Breast epithelium (tissue), 4 donors: ENCODE results near the gene APOC1. TPM values are rescaled to one million over a fixed set of nuclear protein-coding genes. Genes with fewer than 3 reads are reported as not detected.
A peak's percentile ranks its signal among the peaks of the same experiment; 100 is the strongest.
"Not testable (repeated sequence)": the region's sequence is repeated elsewhere in the genome, so short reads cannot be mapped to it uniquely, and the experiment has no call there.

Experiments used
- DNase-seq, 2 donors: peaks; one replicate each; pipeline ENCODE4 v3.0.0-alpha.2; 2019; ENCODE audit warnings: low spot score in 2 of 2
- H3K27ac ChIP-seq, 2 donors: fragments of 200-600 bp; sonication (generic) in 1 of 2; one replicate each; pipeline ENCODE4 v1.5.1; 2016 to 2019; ENCODE audit warnings: mild to moderate bottlenecking in 1 of 2
- H3K27me3 ChIP-seq, 2 donors: fragments of 200-600 bp; sonication (generic) in 1 of 2; one replicate each; pipeline versions ENCODE4 v1.5.1 to v1.6.0; 2017 to 2019; ENCODE audit warnings: control low read depth in 1 of 2, mild to moderate bottlenecking in 1 of 2
- H3K36me3 ChIP-seq: fragments of 200-600 bp; one replicate; pipeline ENCODE4 v1.5.1; 2019
- H3K4me1 ChIP-seq, 2 donors: fragments of 200-600 bp; sonication (generic); one replicate each; pipeline ENCODE4 v1.5.1; 2016 to 2019; ENCODE audit warnings: control low read depth in 1 of 2
- H3K4me3 ChIP-seq, 3 donors: fragments of 200-600 bp; sonication (generic); 1 replicate in 2 of 3; 2 replicates in 1 of 3; pipeline ENCODE4 v1.5.1; 2016 to 2019; ENCODE audit warnings: mild to moderate bottlenecking in 3 of 3, moderate library complexity in 2 of 3
- H3K9me3 ChIP-seq, 2 donors: fragments of 200-600 bp; sonication (generic) in 1 of 2; one replicate each; pipeline ENCODE4 v1.5.1; 2016 to 2019; ENCODE audit warnings: control low read depth in 1 of 2
- POLR2A ChIP-seq: fragments of 450-650 bp; IDR thresholded peaks from one replicate; pipeline ENCODE4 v1.6.1; 2016; ENCODE audit warnings: antibody characterized with exemption, mild to moderate bottlenecking, moderate library complexity
- POLR2AphosphoS5 ChIP-seq, 3 donors: sonication (generic); formaldehyde crosslinking; IDR thresholded peaks; one replicate each; pipeline ENCODE4 v1.6.1; 2017; ENCODE audit warnings: antibody characterized with exemption in 3 of 3
- intact Hi-C: fragments of 100-400 bp; cut with DNase I; formaldehyde crosslinking; loops from one replicate; pipeline ENCODE4 v1.15.1; 2023; ENCODE audit warnings: low total_unique reads
- total RNA-seq, 3 donors: library from RNA; depleted of rRNA; stranded (reverse); fragments of >200 nt; gene quantifications; one replicate each; pipeline ENCODE4 v1.1.0, GENCODE V29; 2016
- TF ChIP-seq, protein P1 (sequence below), 3 donors: fragments of 450-650 bp; IDR thresholded peaks; one replicate each; pipeline ENCODE4 v1.5.1; 2016 to 2017; ENCODE audit warnings: antibody characterized with exemption in 3 of 3, mild to moderate bottlenecking in 3 of 3, moderate library complexity in 3 of 3

The APOC1 gene
- total RNA-seq, 3 donors from 2014 or later: 59.0 to 285 (median 78.7) TPM

- Histone ChIP-seq H3K4me3 (peak overlapping the region in 1 of 3 donors; percentile 22), H3K4me1 (peaks cover 0 to 2% of the 10 kb centered on the region in 2 donors), H3K27me3 (no peaks in the 10 kb centered on the region), H3K36me3 (no peaks in the 10 kb centered on the region), H3K9me3 (no peaks in the 10 kb centered on the region), H3K27ac (peak overlapping the region; percentile 23 to 75)
- intact Hi-C loops: no loop called here
- DNase-seq: peak in 1 of 2 donors; percentile 72
- no peak for TF ChIP-seq POLR2AphosphoS5 (IDR thresholded peaks at IDR 0.05)
- no peak for TF ChIP-seq POLR2A
Observed at GRCh38 chr19:44878120-44878865, 36.1 kb upstream of the APOC1 start.

DNA sequence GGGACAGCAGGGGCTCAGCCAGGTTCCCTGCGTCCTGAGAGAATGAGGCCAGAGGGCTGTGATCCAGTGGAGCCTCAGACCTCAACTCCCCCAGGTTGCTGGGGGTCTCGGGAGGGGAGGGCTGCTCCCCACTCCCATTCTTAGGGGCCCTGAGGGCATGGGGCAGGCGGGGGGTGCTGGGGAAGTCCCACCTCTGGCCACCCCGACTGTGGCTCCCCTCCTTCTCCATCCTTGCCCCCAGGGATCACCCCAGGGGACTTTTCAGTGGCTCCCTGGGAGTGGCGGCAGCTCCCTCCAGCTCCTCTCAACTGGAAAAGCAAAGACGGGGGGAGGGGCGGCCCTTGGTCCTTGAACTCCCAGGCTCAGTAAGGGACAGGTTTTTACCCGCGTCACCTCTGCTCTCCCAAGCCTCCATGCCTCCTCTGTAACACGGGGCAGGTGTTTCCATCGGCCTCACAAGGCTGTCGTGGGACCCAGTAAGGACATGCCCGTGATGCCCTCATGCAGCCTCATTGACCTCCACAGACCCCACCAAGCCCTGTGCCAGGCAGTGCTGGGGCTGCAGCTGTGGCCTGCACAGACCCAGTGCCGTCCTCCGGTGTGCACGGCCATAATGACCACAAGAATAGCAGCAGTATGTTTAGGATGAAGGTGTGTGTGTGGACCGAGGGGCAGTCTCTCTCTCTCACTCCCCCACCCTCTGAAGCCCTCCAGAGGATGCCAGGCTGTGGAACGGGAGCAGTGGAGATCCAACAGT is 34.9 kb upstream of the APOC1 start:
- peak overlapping the region; percentile 23 to 75 for H3K27ac ChIP-seq
- no peaks in the 10 kb centered on the region for H3K27me3 ChIP-seq
- no peaks in the 10 kb centered on the region for H3K9me3 ChIP-seq
- intact Hi-C loops: no loop called here
- no peak overlapping the region for H3K4me3 ChIP-seq
- DNase-seq: no peak
- no peak for TF ChIP-seq POLR2AphosphoS5 (IDR thresholded peaks at IDR 0.05)
- TF ChIP-seq, protein P1, sequence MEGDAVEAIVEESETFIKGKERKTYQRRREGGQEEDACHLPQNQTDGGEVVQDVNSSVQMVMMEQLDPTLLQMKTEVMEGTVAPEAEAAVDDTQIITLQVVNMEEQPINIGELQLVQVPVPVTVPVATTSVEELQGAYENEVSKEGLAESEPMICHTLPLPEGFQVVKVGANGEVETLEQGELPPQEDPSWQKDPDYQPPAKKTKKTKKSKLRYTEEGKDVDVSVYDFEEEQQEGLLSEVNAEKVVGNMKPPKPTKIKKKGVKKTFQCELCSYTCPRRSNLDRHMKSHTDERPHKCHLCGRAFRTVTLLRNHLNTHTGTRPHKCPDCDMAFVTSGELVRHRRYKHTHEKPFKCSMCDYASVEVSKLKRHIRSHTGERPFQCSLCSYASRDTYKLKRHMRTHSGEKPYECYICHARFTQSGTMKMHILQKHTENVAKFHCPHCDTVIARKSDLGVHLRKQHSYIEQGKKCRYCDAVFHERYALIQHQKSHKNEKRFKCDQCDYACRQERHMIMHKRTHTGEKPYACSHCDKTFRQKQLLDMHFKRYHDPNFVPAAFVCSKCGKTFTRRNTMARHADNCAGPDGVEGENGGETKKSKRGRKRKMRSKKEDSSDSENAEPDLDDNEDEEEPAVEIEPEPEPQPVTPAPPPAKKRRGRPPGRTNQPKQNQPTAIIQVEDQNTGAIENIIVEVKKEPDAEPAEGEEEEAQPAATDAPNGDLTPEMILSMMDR (IDR thresholded peaks at IDR 0.05): no peak
- no peak for TF ChIP-seq POLR2A
- no peaks in the 10 kb centered on the region for H3K36me3 ChIP-seq
- H3K4me1 ChIP-seq: peaks cover 0 to 2% of the 10 kb centered on the region in 2 donors

DNA sequence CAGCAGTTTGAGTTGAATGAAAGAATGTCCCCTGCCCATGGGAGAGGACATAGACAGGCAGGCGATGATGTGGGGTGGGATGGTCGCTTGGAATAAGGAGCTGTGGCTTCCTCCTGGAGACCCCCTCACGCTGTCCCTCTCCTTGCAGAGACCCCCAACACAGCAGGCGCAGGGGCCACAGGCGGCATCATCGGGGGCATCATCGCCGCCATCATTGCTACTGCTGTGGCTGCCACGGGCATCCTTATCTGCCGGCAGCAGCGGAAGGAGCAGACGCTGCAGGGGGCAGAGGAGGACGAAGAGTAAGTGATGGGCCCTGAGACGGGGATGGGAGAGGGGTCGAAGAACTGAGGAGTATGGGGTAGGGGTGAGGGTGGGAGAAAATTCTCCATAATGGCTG is 32.3 kb upstream of the APOC1 start:
- H3K4me1 ChIP-seq: peaks cover 0 to 2% of the 10 kb centered on the region in 2 donors
- no peak overlapping the region for H3K4me3 ChIP-seq
- DNase-seq: no peak
- H3K27me3 ChIP-seq: no peaks in the 10 kb centered on the region
- TF ChIP-seq, protein P1 (IDR thresholded peaks at IDR 0.05): no peak
- no peak for TF ChIP-seq POLR2A
- no peaks in the 10 kb centered on the region for H3K36me3 ChIP-seq
- H3K9me3 ChIP-seq: no peaks in the 10 kb centered on the region
- intact Hi-C loops: no loop called here
- no peak overlapping the region for H3K27ac ChIP-seq

DNA sequence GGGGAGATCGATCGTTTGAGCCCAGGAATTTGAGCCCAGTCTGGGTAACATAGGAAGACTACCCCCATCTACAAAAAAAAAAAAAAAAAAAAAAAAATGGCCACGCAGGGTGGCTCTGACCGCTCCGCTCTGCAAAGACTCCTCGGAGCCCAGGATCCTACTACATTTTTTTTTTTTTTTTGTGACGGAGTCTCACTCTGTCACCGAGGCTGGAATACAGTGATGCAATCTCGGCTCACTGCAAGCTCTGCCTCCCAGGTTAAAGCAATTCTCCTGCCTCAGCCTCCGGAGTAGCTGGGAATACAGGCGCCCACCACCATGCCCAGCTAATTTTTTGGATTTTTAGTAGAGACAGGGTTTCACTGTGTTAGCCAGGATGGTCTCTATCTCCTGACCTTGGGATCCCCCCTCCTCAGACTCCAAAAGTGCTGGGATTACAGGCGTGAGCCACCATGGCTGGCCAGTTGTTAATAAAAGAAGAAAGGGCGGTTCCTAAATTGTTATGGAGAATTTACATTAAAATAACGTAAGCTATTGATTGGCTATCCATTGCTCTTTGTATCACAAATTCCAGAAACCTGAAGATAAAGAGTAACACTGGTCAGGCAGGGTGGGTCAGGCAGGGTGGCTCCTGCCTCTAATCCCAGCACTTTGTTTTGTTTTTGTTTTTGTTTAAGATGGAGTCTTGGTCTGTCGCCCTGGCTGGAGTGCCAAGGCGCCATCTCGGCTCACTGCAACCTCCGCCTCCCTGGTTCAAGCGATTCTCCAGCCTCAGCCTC is 31.6 kb upstream of the APOC1 start:
- H3K9me3 ChIP-seq, intact Hi-C loops, H3K36me3 ChIP-seq: not testable (repeated sequence)

DNA sequence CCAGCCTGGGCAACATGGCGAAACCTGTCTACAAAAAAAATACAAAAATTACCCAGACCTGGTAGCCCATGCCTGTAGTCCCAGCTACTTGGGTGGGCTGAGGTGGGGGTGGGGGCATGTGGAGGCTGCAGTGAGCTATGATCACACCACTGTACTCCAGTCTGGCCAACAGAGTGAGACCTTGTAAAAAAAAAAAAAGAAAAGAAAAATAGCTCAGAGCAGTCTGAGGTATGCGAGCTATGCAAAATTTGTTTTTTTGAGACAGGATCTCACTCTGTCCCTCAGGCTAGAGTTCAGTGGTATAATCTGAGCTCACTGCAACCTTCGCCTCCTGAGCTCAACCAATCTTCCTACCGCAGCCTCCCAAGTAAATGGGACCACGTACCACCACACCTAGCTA is 30.5 kb upstream of the APOC1 start:
- no peaks in the 10 kb centered on the region for H3K9me3 ChIP-seq
- intact Hi-C loops: no loop called here
- H3K4me3 ChIP-seq: no peak overlapping the region
- no peaks in the 10 kb centered on the region for H3K4me1 ChIP-seq
- H3K27me3 ChIP-seq: no peaks in the 10 kb centered on the region
- H3K36me3 ChIP-seq: no peaks in the 10 kb centered on the region
- DNase-seq: no peak
- H3K27ac ChIP-seq: peak overlapping the region in 1 of 2 donors; percentile 0
- TF ChIP-seq, protein P1 (IDR thresholded peaks at IDR 0.05): no peak
- TF ChIP-seq POLR2A (no peak), POLR2AphosphoS5 (IDR thresholded peaks at IDR 0.05) (no peak)

More for the DNA sequence above, 31.6 kb upstream of the APOC1 start:
- DNase-seq, H3K4me1 ChIP-seq, H3K4me3 ChIP-seq, H3K27ac ChIP-seq, H3K27me3 ChIP-seq: not testable (repeated sequence)
